ENCODE measurements around the gene PRKCA.

The PRKCA gene

DNA sequence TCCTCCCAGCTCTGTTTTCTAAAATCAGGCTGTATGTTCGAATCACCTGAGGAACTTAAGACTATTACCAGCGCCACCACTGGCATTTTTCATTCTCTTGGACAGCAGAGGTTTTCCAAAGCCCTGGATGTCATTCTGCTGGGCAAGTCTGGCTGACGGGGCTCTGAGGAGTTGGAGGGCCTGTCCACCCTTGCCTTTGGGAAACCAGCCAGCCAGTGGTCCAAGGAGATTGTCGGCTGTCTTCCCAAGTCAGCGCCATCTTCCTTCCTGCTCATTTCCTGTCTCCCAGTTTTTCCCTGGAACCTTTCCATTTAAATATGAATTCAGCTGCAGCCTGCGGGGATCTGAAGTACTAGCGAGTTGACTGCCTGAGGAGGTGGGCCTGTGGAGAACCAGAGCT lies 258.3 kb downstream of the PRKCA start:
- no peak for DNase-seq

DNA sequence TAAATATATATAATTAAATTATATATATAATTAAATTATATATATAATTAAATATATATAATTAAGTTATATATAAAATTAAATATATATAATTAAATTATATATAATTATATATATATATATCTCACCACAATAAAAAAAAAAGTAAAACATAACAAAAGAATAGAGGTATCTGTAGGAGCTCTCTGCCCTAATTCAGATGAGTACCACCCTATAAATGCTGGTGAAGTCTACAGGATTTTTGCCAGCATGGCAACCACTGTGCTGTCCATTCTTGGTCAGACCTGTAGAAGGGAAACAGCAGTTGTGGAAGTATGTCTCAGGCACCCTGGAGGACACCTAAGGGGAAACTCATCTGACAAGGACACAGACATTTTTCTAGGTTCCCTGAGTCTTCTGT lies 259.7 kb downstream of the PRKCA start:
- no peak for DNase-seq

DNA sequence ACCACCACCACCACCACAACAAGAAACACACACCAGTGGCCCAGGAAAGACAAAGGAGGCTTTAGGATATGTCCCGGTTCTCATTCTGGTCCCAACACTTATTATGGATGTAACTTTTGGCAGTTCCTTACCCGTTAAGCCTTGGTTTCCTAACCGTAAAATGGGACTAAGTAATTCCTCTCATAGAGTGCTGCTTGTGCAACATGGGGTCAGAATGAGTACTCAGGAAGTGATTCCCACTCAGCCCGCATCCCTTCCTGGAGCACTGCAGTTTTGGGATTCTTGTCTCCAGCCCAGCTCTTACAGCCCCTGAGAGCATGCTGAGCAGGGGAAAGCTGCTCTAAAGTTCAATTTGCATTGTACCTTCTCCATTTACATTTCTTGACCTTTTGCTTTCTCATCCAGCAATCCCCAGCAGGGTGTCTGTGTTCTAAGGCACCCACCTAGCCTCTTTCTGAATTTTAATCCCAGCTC lies 262.6 kb downstream of the PRKCA start:
- no peak for DNase-seq

DNA sequence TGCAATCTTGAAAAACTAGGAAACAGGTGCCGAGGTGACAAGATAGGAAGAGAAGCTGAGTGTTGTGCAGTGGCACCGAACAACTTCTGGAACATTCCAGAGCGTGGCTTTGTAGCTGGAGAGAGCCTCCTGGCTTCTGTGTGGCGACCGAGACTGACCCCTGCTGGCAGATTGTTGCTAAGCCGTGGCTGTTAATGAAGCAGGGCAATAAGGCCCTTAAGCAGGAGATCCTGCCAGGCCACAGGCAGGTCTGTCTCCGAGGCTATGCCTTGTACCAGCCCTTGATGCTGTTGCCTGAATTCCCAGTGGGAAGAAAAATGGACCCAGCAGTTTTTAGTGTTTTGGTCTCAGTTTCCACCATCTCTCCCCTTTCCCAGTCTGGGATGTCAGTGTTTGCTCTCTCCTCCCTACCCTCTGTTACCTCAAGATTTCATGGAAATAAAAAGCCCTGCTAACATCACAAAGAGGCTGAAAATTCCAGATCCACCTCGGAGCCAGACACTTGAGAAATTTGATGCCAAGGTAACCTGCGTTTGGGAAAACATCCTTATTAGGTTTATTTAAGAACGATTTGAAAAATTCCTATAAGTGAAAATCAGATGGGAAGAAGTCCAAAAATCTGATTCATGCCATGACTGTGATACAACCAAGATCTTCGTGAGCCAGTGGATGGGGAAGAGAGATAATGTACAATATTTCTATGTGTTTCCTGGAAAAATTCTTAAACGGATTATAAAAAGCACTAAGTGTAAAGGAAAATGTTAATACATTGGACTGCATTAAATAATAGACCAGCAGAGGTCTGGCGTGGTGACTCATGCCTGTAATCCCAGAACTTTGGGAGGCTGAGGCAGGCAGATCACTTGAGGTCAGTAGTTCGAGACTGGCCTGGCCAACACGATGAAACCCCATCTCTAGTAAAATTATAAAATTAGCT lies 265.1 kb downstream of the PRKCA start:
- DNase-seq, result peak; percentile 84

DNA sequence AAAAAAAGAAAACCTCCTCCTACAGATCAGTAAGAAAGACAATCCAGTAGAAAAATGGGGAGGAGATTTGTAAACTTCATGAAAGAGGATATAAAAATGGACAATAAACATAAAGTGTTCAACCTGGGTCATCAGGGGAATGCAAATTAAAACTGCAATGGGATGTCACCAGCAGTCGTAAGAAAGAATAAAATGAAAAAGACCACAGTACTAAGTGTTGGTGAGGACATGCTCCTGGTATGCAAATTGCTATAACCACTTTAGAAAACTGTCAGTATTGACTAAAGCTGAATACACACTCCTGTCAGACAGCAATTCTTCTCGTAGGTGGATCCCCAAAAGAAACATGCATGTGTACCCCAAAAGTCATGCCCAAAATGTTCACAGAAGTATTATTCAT lies 267.2 kb downstream of the PRKCA start:
- DNase-seq, result no peak

DNA sequence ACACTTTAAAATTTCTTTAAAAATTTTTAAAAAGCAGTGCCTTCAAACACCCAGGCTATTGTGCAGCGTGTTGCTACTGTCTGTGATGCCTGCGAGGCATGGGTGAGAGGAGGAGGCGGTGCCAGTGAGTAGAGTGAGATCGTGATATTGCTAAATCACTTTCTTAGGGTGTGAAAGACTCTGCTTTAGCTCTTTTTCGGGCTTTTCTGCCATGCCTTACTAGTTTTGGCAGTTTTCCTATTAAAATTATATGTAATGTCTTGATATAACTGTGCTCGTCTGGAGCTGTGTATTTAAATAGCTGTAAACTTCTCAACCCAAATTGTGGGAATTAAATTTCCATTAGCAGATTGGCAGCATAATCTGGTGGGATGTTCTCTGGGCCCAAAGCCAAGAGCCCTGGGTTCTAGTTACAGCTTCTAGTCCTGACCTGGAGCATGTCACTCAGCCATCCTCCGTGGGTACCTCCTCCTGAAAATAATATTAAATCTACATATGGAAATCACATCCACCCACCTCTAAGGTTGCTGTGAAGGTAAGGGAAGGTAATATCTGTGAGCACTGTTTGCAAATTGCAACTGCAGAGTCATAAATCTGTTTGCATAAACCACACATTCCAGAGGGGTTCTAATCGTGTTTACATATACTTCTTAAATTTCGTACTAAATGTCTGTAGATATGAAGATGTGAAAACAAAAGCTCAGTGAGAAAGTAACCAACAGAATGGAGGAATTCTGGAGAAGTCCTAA lies 268.2 kb downstream of the PRKCA start:
- no peak for DNase-seq

DNA sequence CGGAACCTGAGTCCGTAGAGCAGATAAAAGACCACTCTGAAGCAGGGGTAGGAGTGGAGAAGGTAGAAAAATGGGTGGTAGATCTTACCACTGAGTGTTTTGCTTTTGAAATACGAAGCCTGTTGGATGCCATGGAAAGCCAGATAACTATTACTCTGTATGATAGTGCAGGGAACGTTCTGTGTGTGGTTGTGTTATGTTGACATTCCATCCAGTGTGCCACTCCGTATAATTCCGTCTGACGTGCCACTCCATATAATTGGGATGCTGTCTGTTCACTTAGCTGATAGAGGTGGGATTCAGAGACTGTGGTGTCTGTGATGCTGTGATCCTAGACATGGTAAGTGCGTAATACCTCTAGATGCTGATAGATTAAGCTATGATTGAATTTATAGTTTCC lies 269.3 kb downstream of the PRKCA start:
- DNase-seq, result no peak

DNA sequence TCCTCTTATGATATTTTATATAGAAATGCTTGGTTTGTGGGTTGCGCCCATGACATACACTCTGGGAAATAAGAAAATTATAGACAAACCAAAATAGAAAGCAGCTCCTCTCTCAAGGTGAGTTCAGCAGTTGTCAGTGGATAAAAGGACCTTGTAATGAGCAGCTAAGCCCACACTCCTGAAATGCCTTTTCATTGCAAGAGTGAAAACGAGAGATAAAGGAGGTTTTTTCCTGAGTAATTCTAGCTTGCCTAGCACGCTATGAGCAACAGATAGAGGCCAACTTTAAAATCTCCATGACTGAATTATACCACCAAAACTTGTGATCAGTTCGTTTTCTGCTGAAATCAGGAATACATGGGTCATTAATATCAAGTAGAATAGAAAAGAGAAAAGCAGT lies 270.7 kb downstream of the PRKCA start:
- no peak for DNase-seq

DNA sequence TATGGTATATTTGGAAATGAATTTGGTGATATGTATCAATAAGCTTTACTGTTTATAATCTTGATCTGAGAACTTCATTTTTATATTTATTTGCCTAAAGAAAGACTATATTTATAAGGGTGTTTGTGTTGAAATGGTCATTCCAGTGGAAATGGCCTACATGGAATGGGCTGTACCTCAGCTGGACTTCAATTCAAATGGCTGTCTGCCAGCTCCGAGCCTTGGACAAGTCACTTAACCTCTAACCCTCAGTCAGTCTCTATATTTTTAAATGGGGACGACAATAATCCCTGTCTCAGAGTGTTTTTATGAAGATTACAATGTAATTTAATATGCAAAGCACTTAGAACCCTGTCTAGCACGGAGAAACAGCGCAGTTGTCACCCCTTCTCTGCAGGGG lies 271.7 kb downstream of the PRKCA start:
- no peak for DNase-seq

DNA sequence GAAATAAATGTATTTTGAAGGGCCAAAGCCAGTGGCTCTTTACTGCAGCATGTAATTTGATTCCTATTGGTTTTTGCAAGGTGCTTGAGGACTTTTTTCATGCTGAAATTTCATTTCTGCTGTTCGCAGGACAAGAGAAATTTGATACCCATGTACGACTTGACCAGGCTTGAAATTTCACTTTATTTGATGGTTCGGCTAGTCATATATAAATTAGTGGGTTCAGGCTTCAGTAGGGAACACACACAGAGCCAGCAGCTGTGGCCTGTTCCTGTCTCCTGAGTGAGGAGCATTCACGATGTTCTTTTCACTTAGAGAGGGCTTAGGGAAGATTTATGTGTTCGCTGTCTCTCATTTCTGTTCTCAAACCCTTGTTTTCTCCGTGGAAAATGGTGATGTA lies 274.1 kb downstream of the PRKCA start:
- no peak for DNase-seq

DNA sequence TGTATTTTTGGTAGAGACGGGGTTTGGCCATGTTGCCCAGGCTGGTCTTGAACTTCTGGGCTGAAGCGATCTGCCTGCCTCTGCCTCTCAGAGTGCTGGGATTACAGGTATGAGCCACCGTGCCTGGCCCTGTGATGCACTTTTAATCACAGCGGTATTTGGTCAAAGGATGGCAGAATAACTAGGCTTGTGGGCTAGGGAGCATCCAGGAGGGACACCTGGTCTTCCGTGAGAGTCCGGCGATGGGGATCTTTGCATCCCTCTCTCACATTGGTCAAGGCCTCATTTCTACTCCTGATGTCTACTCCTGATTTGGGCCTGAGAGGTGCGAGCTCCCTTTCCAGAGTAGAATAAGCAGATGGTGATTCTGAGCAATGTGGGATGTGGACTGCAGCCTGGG lies 274.6 kb downstream of the PRKCA start:
- DNase-seq, result no peak

DNA sequence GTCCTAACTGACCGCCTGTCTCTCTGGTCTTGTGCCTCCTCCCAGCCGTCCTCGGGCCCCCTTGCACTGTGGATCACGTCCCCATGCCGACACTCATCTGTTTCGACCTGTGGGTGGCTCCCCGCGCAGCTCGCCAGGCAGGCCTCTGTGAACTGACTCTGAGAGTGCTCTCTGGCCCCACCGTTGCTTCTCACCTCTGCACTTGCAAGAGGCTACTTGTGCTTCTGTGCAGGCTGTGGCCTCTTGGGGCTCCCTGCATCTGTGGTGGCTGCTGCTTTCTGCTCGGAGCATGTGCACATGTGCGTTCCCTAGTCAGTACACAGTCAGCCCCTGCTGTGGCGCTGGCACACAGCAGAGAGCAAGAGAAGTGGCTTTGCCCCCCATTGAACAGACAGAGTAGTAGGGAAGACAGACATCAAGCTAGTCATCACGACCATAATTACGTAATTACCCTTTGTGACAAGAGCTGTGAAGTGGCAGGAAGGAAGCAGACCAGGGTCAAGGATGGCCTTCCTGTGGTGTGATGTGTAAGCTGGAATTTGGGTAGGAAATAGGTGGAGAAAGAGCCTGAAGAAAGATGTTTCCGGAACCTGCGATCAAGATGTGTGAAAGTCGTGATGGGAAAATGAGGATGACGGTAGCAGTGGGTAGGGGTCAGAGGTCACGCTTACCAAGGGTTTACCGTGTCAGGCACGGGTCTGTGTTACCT lies 276.5 kb downstream of the PRKCA start:
- no peak for DNase-seq

DNA sequence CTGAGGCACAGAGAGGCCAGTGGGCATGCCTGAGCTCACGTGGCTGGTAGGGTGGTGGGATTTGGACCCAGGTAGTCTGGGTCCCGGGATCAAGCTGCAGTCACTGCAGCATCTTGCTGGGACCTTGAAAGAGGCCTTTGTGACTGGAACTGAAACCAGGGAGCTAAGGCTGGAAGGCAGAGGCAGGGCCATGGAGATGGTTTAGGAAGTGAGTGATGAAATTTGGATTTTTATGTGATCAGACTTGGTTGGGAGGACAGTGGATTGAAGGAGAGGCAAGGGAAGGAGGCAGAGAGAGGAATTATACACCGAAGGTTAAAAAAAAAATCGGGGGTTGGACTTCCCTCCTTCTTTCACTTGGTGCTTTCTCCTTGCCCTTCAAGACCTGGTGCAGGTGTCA lies 277.1 kb downstream of the PRKCA start:
- no peak for DNase-seq

DNA sequence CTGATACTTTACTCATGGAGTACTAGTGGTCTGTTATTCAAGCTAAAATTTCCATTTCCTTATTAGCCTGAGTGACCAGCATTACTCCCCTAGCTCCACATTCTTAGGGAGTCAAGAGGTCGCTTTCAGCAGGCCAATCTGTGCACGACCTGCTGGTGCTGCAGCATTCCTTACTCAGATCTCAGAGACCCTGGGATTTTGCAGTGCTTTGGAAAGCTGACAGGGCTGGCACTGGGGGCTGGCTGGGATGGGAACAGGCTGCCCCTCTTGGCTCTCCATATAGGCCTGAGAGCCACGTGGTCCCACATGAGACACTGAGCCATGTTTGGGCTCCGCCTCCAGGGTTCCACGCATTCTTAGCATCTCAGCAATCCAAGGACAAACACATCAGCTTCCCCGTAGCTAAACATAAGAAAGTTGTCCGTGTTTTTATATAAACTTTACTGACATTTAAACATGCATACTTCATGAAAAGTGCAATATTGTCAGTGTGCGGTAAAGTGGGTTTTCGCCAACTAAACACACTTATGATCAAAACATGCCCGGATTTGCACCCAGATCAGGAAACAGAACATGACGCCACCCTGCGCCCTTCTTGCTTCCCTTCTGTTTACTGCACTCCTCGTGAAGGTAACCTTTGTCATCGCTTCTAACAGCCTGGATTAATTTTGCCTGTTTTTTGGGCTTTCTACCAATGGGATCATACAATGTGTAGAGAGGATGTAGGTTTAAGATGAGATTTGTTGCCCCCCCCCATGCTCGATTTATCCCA lies 278.0 kb downstream of the PRKCA start:
- DNase-seq, result no peak

DNA sequence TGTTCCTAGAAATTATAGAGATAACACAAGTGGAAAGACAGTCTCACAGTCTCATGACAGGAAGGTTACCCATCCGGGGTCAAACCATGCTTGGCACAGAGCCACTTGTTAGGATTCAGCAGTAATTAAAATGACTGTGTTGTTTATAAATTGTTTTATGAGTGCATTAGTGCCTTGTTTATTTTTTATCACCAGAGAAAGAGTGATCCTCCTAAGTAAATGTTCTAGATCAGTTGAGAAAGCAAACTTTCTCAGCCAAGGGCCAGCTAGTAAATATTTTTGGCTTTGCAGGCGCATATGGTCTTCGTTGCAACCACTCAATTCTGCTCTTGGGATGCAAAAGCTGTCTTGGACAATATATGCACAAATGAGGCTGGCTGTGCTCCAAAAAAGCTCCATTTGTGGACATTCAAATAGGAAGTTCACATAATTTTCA lies 278.6 kb downstream of the PRKCA start:
- no peak for DNase-seq

DNA sequence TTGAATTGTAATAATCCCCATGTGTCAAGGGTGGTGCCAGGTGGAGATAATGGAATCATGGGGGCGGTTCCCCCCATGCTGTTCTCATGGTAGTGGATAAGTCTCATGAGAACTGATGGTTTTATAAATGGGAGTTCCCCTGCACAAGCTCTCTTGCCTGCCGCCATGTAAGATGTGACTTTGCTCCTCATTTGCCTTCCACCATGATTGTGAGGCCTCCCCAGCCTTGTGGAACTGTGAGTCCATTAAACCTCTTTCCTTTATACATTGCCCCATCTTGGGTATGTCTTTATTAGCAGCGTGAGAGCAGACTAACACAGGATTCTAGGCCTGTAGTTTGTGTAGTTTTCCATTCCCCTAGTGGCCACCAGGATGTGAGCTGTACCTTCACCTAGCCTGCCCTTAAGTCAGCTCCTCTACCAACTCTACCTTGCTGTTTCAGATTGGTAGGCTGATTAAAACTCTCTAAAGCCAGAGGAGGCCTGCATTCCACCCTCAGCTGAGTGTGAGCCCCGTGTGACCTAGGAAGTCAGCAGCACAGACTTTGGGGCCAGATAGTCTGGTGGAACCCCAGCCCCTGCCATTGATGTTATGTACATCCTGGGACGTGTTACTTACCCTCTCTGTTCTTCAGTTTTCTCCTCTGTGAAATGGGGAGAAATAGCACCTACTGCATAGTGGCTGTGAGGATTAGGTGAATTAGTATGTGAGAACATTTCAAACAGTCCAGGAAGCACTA lies 280.1 kb downstream of the PRKCA start:
- no peak for DNase-seq

DNA sequence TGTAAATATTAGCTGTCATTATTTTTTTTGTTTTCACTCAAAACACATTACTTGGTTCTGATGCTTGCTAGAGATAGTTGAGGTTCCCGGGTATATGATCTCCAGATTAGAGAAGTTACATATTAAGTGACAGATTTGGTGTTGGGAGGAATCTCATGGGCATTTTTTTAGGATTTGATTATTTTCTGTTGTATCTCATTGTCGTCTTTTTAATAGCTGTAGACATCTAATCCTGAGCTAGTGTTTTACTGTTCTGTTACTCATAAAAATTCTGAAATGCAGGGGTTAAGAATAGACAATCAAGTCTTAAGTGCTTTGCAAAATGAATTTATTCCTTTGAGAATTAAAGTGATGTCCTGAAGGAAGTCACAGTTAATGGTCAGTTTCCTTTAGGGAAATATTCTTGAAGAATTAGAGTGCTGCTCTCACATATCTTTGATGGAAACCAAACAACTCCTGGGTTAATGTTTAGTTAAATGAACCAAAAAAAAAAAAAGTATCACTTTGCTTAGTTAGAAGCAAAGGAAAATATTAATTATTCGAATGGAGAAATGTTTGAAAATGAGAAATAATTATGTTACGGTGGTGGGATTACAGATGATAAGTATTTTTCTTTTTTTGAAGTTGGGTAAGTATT lies 280.8 kb downstream of the PRKCA start:
- no peak for DNase-seq

DNA sequence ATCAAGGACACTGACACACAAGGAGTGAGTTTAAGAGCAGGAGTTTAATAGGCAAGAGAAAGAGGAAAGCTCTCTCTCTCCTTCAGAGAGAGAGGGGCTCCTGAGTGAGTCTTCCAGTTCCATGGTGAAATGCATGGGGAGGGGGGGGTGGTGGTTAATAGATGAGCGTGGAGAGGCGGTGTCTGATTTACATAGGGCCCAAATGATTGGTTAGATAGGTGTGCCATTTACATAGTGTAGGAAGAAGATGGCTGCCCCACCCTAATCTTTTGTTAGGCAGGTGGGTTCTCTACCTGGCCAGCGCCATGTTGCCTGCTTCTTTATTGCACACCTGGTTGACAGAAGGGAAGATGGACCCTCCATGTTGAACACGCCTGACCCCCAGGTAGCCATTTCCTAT lies 282.5 kb downstream of the PRKCA start:
- no peak for DNase-seq

DNA sequence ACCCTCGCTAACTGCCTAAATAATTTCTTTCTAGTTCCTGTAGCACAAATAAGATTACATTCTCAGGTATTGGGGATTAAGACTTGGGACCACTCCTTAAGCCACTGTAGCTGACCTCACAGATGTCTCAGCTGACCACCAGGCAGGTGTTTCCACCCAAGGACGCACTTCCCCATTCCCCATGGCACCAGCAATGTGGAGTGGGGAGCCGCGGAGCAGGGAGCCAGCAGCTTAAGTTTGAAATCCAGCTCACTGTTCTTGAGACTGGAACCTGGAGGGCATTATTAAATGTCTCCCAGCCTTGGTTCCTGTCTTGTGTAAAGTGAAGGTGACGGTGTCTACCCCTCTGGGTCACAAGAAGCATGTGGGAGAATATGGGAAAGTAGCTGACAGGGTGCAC lies 283.1 kb downstream of the PRKCA start:
- no peak for DNase-seq

DNA sequence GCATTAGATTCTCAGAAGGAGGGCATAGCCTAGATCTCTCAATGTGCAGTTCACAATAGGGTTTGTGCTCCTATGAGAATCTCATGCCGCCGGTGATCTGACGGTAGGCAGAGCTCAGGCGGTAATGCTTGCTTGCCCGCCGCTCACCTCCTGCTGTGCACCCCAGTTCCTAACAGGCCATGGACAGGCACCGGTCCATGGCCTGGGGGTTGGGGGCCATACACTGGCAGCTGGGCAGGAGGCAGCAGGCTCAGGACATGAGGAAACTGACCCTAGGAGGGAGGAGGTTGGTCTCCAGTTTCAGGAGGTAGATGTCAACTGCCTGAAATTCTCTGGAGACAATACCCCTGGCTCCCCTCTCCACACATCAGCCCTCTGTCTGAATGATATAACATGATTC lies 287.5 kb downstream of the PRKCA start:
- DNase-seq, result no peak

DNA sequence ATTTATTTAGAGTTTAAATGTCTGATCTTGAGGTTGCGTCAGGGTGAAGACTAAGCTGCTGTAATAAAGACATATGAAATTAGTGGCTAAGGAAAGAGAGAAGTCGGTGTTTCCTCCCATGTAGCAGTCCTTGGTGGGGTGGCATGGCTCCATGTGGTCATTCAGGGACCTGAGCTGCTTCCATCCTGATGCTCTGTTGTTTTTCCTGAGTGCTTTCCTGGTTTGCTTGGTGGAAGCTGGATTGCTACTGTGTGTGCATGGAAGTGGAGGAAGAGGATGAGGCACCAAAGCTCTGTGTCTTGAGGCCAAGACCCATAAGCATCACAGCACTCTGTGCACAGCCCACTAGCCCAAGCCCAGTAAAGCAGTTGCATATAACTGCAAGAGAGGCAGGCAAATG lies 290.7 kb downstream of the PRKCA start:
- DNase-seq, result no peak
